ENCODE results near the gene CREB5. TPM values are rescaled to one million over a fixed set of nuclear protein-coding genes. Genes with fewer than 3 reads are reported as not detected.

The CREB5 gene
- total RNA-seq, 1 donor = 17.8 TPM

GRCh38 chr7:28626624-28627262, 214.4 kb downstream of the CREB5 start:
- H3K4me1 ChIP-seq (ENCODE audit: insufficient read depth, low read length) = peaks cover 11% of the 10 kb centered on the region
- no peaks in the 10 kb centered on the region for H3K27me3 ChIP-seq (ENCODE audit: insufficient read depth, low read length)
- no peaks in the 10 kb centered on the region for H3K9me3 ChIP-seq (ENCODE audit: low read depth, low read length)
- H3K4me3 ChIP-seq (ENCODE audit: low read length) = no peak overlapping the region

GRCh38 chr7:28627263-28627653, 214.9 kb downstream of the CREB5 start:
- H3K4me3 ChIP-seq (ENCODE audit: low read length) = no peak overlapping the region
- no peaks in the 10 kb centered on the region for H3K27me3 ChIP-seq (ENCODE audit: insufficient read depth, low read length)
- peaks cover 11% of the 10 kb centered on the region for H3K4me1 ChIP-seq (ENCODE audit: insufficient read depth, low read length)
- H3K9me3 ChIP-seq (ENCODE audit: low read depth, low read length) = no peaks in the 10 kb centered on the region

- H3K4me3 ChIP-seq (ENCODE audit: low read length) = no peak overlapping the region
- H3K9me3 ChIP-seq (ENCODE audit: low read depth, low read length) = no peaks in the 10 kb centered on the region
- peaks cover 11% of the 10 kb centered on the region for H3K4me1 ChIP-seq (ENCODE audit: insufficient read depth, low read length)
- no peaks in the 10 kb centered on the region for H3K27me3 ChIP-seq (ENCODE audit: insufficient read depth, low read length)
Observed at GRCh38 chr7:28627896-28628295, 215.6 kb downstream of the CREB5 start.

GRCh38 chr7:28629216-28629842, 217.0 kb downstream of the CREB5 start:
- no peaks in the 10 kb centered on the region for H3K27me3 ChIP-seq (ENCODE audit: insufficient read depth, low read length)
- no peaks in the 10 kb centered on the region for H3K9me3 ChIP-seq (ENCODE audit: low read depth, low read length)
- peaks cover 11% of the 10 kb centered on the region for H3K4me1 ChIP-seq (ENCODE audit: insufficient read depth, low read length)
- H3K4me3 ChIP-seq (ENCODE audit: low read length) = no peak overlapping the region

- Histone ChIP-seq H3K9me3 (ENCODE audit: low read depth, low read length) (no peaks in the 10 kb centered on the region), H3K4me1 (ENCODE audit: insufficient read depth, low read length) (peaks cover under 1% of the 10 kb centered on the region), H3K27me3 (ENCODE audit: insufficient read depth, low read length) (no peaks in the 10 kb centered on the region), H3K4me3 (ENCODE audit: low read length) (no peak overlapping the region)
Observed at GRCh38 chr7:28630350-28630749, 218.0 kb downstream of the CREB5 start.

DNA sequence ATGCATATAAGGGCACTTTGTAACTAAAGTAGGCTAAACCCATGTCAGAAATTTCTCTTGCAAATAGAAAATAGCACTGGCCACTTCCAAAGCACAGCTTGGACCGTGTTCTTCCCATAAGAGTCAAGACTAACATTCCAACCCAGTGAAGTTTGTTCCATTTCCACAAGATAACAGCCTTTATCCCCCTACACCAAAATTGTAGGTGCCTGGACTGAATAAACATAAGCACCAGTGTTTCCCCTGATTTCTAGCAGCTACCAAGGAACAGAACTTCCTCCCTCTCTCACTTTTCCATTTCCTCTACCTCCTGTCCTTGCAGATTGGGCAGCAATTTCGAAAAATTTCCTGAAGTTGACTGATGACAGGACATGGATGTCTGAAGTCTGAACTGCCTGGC, 219.7 kb downstream of the CREB5 start:
- Histone ChIP-seq H3K4me1 (ENCODE audit: insufficient read depth, low read length) (no peaks in the 10 kb centered on the region), H3K27me3 (ENCODE audit: insufficient read depth, low read length) (no peaks in the 10 kb centered on the region), H3K4me3 (ENCODE audit: low read length) (no peak overlapping the region), H3K9me3 (ENCODE audit: low read depth, low read length) (no peaks in the 10 kb centered on the region)

GRCh38 chr7:28638914-28639313, 226.6 kb downstream of the CREB5 start:
- H3K9me3 ChIP-seq (ENCODE audit: low read depth, low read length) = no peaks in the 10 kb centered on the region
- no peaks in the 10 kb centered on the region for H3K4me1 ChIP-seq (ENCODE audit: insufficient read depth, low read length)
- H3K4me3 ChIP-seq (ENCODE audit: low read length) = no peak overlapping the region
- no peaks in the 10 kb centered on the region for H3K27me3 ChIP-seq (ENCODE audit: insufficient read depth, low read length)

GRCh38 chr7:28640001-28640400, 227.7 kb downstream of the CREB5 start:
- Histone ChIP-seq H3K9me3 (ENCODE audit: low read depth, low read length) (no peaks in the 10 kb centered on the region), H3K27me3 (ENCODE audit: insufficient read depth, low read length) (no peaks in the 10 kb centered on the region), H3K4me3 (ENCODE audit: low read length) (no peak overlapping the region), H3K4me1 (ENCODE audit: insufficient read depth, low read length) (no peaks in the 10 kb centered on the region)

DNA sequence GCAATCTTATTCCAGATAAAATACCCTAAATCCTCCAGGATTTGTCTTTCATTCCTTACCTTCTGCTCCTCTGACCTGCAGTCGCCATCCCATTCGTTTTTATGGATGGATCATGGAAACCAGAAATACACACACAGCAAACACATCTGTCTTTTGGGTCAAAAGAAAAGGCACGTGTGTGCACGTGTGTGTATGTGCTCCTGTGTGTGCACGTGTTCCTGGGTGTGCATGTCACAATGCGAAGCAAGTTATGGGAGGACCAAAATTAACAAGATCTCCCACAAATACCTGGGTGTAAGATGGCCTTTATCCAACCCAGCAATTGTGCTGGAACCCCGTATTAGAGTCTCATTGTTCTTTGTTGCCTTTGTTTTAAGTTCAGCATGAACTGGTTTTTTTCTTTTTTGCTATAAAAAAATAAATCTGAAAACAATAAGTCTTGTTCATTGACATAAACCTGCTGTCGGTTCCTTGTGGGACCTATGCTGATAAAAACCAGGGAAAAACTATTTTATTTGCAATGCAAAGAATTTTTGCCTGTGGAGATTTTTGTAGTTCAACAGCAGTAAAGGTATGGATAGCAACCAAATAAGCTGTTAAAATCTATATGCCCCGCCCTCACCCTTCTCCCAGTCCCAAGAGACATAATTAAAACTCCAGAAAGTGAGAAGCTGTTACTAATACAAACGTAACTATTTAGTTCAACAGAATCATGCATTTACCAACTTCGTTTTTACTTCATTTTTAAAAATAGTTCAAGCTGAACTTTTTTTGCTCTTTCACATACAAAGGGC, 229.6 kb downstream of the CREB5 start:
- H3K4me1 ChIP-seq (ENCODE audit: insufficient read depth, low read length) = no peaks in the 10 kb centered on the region
- no peak overlapping the region for H3K4me3 ChIP-seq (ENCODE audit: low read length)
- H3K9me3 ChIP-seq (ENCODE audit: low read depth, low read length) = no peaks in the 10 kb centered on the region
- H3K27me3 ChIP-seq (ENCODE audit: insufficient read depth, low read length) = no peaks in the 10 kb centered on the region

GRCh38 chr7:28643188-28643569, 230.9 kb downstream of the CREB5 start:
- H3K4me1 ChIP-seq (ENCODE audit: insufficient read depth, low read length) = no peaks in the 10 kb centered on the region
- H3K9me3 ChIP-seq (ENCODE audit: low read depth, low read length) = no peaks in the 10 kb centered on the region
- H3K4me3 ChIP-seq (ENCODE audit: low read length) = no peak overlapping the region
- H3K27me3 ChIP-seq (ENCODE audit: insufficient read depth, low read length) = no peaks in the 10 kb centered on the region

DNA sequence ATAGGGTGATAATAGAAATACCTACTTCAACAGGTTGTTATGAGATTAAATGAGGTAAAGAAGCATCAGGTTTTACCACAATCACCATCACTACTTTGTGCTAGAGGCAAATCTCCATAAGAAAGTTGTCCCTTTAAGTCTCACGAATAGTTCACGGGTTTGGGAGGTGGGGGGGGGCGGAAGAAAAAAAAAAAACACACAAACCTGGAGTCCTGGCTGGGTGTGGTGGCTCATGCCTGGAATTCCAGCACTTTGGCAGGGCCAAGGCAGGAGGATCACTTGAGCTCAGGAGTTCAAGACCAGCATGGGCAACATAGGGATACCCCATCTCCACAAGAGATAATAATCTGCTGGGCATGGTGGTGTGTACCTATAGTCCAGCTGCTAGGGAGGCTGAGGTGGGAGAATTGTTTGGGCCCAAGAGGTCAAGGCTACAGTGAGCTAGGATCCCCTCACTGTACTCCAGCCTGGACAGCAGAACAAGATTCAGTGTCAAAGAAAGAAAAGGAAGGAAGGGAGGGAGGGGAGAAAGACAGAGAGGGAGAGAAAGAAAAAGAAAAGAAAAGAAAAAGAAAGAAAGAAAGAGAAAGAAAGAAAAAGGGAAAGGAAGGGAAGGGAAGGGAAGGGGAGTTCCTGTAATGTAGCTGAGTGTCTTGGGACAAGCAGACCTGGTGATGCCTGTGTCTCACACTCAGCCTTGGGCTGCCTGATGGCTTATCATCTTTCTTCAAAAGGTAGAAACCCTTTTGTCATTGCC, 231.4 kb downstream of the CREB5 start:
- H3K9me3 ChIP-seq (ENCODE audit: low read depth, low read length) = no peaks in the 10 kb centered on the region
- no peaks in the 10 kb centered on the region for H3K4me1 ChIP-seq (ENCODE audit: insufficient read depth, low read length)
- no peaks in the 10 kb centered on the region for H3K27me3 ChIP-seq (ENCODE audit: insufficient read depth, low read length)
- H3K4me3 ChIP-seq (ENCODE audit: low read length) = no peak overlapping the region

DNA sequence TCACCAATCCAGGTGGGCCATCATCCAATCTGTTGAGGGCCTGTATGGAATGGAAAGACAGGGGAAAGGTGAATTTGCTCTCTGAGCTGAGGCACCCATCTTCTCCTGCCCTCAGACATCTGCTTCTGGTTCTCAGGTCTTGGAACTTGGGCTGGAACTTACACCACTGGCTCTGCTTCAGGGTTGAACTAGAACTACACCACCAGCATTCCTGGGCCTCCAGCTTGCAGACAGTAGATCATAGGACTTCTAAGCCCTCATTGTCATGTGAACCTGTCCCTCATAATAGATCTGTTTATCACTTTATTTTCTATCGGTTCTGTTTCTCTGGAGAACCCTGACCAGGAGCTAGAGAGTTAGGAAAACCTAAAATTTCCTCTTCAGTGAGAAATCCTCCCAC, 233.5 kb downstream of the CREB5 start:
- Histone ChIP-seq H3K4me1 (ENCODE audit: insufficient read depth, low read length) (no peaks in the 10 kb centered on the region), H3K27me3 (ENCODE audit: insufficient read depth, low read length) (no peaks in the 10 kb centered on the region), H3K9me3 (ENCODE audit: low read depth, low read length) (no peaks in the 10 kb centered on the region), H3K4me3 (ENCODE audit: low read length) (no peak overlapping the region)

GRCh38 chr7:28646376-28647075, 234.2 kb downstream of the CREB5 start:
- Histone ChIP-seq H3K9me3 (ENCODE audit: low read depth, low read length) (no peaks in the 10 kb centered on the region), H3K27me3 (ENCODE audit: insufficient read depth, low read length) (no peaks in the 10 kb centered on the region), H3K4me3 (ENCODE audit: low read length) (no peak overlapping the region), H3K4me1 (ENCODE audit: insufficient read depth, low read length) (no peaks in the 10 kb centered on the region)

DNA sequence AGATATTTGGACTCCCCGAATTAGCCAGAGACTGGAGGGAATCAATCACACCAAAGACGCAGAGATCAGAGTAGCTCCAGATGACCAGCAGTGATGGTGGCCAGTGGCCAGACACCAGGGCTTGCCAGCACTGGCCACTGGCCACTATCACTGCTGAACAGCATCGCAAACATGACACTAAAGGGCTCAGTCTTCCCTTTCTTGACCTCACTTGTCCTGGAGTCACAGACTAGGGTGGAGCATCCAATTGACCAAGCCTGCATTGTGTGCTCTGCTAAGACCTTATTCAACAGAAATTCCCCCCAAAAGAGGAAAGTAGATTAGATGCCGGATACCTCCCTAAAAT, 234.7 kb downstream of the CREB5 start:
- Histone ChIP-seq H3K9me3 (ENCODE audit: low read depth, low read length) (no peaks in the 10 kb centered on the region), H3K4me3 (ENCODE audit: low read length) (no peak overlapping the region), H3K27me3 (ENCODE audit: insufficient read depth, low read length) (no peaks in the 10 kb centered on the region), H3K4me1 (ENCODE audit: insufficient read depth, low read length) (no peaks in the 10 kb centered on the region)

- Histone ChIP-seq H3K9me3 (ENCODE audit: low read depth, low read length) (no peaks in the 10 kb centered on the region), H3K4me3 (ENCODE audit: low read length) (no peak overlapping the region), H3K27me3 (ENCODE audit: insufficient read depth, low read length) (no peaks in the 10 kb centered on the region), H3K4me1 (ENCODE audit: insufficient read depth, low read length) (no peaks in the 10 kb centered on the region)
Observed at GRCh38 chr7:28649189-28649588, 236.9 kb downstream of the CREB5 start.
